ENCODE data around the gene LCNL1. TPM values are rescaled to one million over a fixed set of nuclear protein-coding genes. Genes with fewer than 3 reads are reported as not detected.

LCNL1 gene
- total and polyA plus RNA-seq, 10 of the 15 experiments (the other 5 are each of a cell fraction or from before 2014, with no cell fraction given) = not detected

DNA sequence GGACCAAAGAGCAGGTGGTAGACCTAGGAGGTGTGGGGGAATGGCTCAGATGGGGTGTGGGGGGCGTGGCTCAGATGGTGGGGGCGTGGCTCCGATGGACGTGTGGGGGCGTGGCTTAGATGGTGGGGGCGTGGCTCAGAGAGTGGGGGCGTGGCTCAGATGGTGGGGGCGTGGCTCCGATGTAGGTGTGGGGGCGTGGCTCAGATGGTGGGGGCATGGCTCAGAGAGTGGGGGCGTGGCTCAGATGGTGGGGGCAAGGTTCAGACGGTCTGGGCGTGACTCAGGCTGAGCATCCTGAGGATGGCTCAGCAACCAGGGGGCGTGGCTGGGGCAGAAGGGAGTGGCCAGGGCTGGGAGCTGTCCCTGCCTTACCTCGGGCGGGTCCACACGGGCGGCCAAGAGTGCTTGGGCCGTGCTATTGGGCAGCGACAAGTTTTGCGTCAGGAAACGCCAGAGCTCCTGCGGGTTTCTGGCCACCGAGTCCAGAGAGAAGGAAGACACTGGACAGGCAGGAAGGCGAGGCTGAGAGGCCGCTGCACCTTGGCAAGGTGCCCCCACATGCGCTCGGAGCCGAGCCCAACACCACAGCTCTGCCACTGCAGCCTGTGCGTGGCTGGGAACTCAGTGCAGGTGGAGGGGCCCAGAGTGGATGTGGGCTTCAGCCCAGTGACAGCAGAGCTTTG is 39.3 kb downstream of the LCNL1 start:
- CTCF ChIA-PET = interaction anchor here (1.1 to 1.4 kb wide), 2 partner anchors 42 to 103 kb away, joined by 3 read pairs; no protein-coding TSS in a partner anchor
- no peak overlapping the region for H3K4me2 ChIP-seq (ENCODE audit: control insufficient read depth, insufficient read depth)
- no peaks in the 10 kb centered on the region for H3K27me3 ChIP-seq (replicated peaks in 1 of 2; ENCODE audit: control insufficient read depth in 2 of 2, insufficient read depth in 2 of 2, low read length in 1 of 2)
- in situ Hi-C loops (cut with MboI) = no loop called here
- POLR2A ChIA-PET = interaction anchor here (1.0 kb wide), 1 partner anchor 211 kb away, joined by 4 read pairs; no protein-coding TSS in a partner anchor
- SMC1A ChIA-PET (ENCODE audit: uncharacterized antibody, unreplicated experiment) = no interaction called here
- no peaks in the 10 kb centered on the region for H4K20me1 ChIP-seq (ENCODE audit: control insufficient read depth, insufficient read depth)
- H3K4me1 ChIP-seq (ENCODE audit: control insufficient read depth, insufficient read depth, low read length) = no peaks in the 10 kb centered on the region
- TF ChIP-seq FOXK2 (IDR thresholded peaks at IDR 0.05) (no peak), CUX1 (IDR thresholded peaks at IDR 0.05; ENCODE audit: insufficient replicate concordance, low read depth, low read length) (no peak), ZNF592 (IDR thresholded peaks at IDR 0.05) (no peak), ZBED1 (IDR thresholded peaks at IDR 0.05; ENCODE audit: borderline replicate concordance) (no peak), SP1 (IDR thresholded peaks at IDR 0.05; ENCODE audit: low read depth, low read length) (peak; percentile 55), NFYB (IDR thresholded peaks at IDR 0.05; ENCODE audit: insufficient read depth, low read depth, low read length) (no peak), EGR1 (IDR thresholded peaks at IDR 0.05; ENCODE audit: borderline replicate concordance in 1 of 2, low read depth in 2 of 2, low read length in 2 of 2) (peak in 1 of 2 experiments; percentile 34; a peak in 1 of 3 replicates), BMI1 (IDR thresholded peaks at IDR 0.05; ENCODE audit: borderline replicate concordance) (no peak), FOS (IDR thresholded peaks at IDR 0.05; ENCODE audit: borderline replicate concordance, extremely low read depth, insufficient read length) (no peak), ZNF24 (IDR thresholded peaks at IDR 0.05) (no peak), PKNOX1 (IDR thresholded peaks at IDR 0.05) (no peak)
- no peaks in the 10 kb centered on the region for H3K79me2 ChIP-seq (ENCODE audit: control insufficient read depth, insufficient read depth, low read length)
- intact Hi-C loops (cut with micrococcal nuclease; ENCODE audit: unreplicated experiment) = no loop called here
- peak; percentile 76 for ATAC-seq
- H3K9me3 ChIP-seq (replicated peaks; ENCODE audit: control insufficient read depth, insufficient read depth, low read length) = no peaks in the 10 kb centered on the region; the same call in 2 of the 3 replicates
- no peak for DNase-seq (ENCODE audit: low read depth, low spot score)
- no peaks in the 10 kb centered on the region for H3K36me3 ChIP-seq (ENCODE audit: control insufficient read depth in 2 of 2, insufficient read depth in 2 of 2, low read length in 1 of 2)
- FAIRE-seq = peak; percentile 89
- no peak overlapping the region for H2AFZ ChIP-seq (ENCODE audit: control insufficient read depth, low read depth, low read length)
- no peak overlapping the region for H3K27ac ChIP-seq (ENCODE audit: control insufficient read depth, insufficient read depth)
- no TSS peak for BruUV-seq (replicated peaks)
- RAD21 ChIA-PET (ENCODE audit: unreplicated experiment) = no interaction called here
- no peak overlapping the region for H3K4me3 ChIP-seq
- WGBS (ENCODE audit: insufficient coverage, insufficient replicate concordance, low lambda C conversion rate, missing lambda C conversion rate) = 56% methylated on average over 24 of the region's 30 CpGs
- H3K9ac ChIP-seq (ENCODE audit: control insufficient read depth, insufficient read depth, low read length) = no peak overlapping the region
